Smooth muscle cell of the brain vasculature (primary cell): ENCODE data around the gene FARP1.

Experiments
- DNase-seq: peaks from one replicate; pipeline ENCODE4 v3.0.0-alpha.2; 2012; ENCODE audit warnings: low read depth, low spot score

The FARP1 gene

DNA sequence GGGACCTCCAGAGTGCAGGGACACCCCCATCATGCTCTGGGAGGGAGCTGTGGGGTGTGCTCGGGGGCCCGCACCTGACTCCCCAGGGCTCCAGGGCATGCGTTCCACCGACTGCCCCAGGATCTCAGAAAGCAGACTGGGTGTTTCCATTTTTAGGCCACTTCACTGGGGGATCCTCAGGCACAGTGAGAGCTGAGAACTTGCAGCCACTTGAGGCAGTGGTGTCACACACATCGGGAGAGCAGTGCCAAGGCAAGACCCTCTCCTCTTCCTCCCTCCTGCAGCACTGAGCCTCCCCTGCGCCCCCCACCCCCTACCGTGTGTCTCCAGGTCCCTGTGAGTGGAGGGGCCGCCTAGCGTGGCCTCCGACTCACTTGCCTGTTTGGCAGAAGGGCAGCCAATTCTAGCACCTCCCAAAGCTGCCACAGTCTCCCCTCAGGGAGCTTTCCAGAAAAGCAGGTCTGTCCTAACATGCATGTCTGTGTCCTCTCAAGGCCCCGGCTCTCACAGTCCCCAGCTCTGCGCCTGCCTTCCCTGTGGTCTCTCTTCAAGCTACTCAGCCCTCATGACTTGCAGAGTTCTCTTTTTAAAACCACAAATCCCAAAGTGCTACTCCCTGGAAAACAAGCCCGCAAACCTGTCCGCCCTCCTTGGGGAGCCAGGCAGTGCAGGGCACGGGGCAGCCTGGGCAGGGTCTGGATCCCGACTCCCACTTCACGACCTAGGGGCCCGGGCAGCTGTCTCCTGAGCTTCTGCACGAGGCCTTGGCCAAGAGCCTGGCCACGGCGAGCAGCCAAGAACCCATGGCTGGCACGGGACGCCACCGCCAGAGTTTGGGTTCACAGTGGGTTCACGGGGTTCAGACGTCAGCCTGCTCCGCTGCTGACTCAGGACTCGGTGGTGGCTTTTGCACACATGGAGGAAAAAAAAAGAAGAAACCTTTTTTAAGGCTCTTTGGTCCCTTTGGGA is 339.9 kb downstream of the FARP1 start:
- no peak for DNase-seq

- DNase-seq: no peak
These were observed 340.9 kb downstream of the FARP1 start for GRCh38 chr13:98483601-98484288.

GRCh38 chr13:98484289-98485219 is 341.7 kb downstream of the FARP1 start:
- DNase-seq: peak; percentile 86

- DNase-seq: no peak
These were observed 342.7 kb downstream of the FARP1 start for GRCh38 chr13:98485561-98485960.

GRCh38 chr13:98486412-98486811 is 343.5 kb downstream of the FARP1 start:
- DNase-seq: no peak

DNA sequence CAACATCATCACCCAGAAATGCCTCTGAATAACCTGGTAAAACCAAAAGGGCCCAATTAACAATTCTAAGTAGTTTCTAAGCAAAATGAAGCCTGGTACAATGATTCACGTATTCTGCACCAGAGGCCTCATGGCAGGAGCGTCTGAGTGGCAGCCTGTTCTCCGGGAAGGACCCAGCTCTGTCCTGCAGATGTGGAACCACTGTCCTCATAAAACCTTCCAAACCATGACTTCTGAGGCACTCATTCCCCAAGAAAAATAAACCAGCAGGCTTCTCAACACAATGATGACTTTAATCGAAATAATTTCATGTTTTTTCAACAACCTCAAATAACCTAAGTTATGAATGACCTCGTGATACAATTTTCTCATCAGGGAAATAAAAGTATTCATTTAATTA is 344.1 kb downstream of the FARP1 start:
- no peak for DNase-seq

DNA sequence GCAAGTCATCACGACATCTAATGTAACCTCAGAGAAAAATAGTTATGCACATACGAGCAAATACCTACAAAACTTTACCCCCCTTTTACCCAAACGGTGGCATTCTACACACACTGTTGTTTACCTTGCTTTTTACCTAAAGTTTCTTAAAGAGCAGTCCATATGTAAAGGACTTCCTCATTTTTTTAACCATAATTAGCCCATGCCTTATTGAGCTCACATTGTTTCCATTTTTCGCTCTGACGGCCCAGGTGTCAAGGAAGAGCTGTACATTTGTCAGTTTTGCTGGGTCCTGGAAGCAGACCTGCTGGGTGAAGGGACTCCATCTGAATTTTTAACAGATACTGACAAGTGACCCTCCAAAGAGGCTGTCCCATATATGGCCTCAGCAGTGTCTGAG is 344.6 kb downstream of the FARP1 start:
- DNase-seq: no peak

DNA sequence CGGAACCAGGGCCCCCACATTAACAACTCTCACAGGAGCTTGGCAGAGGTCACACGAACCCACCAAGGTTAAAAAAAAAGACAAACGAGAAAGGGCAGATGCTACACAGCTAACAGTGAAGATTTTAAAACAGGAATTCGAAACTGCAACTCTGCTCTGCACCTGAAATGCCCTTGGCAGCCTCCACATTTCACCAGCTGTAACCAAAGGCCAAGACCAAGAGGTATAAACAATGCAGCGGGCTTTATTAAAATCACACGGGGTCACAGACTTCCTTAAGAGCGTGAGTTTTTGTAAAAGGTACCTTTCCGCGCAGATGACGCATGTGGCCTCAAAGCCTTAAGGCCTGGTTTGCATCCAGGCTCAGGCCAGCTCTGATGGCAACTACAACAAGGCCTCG is 345.8 kb downstream of the FARP1 start:
- DNase-seq: no peak

- no peak for DNase-seq
These were observed 346.7 kb downstream of the FARP1 start for GRCh38 chr13:98489446-98490194.

- DNase-seq: no peak
These were observed 347.4 kb downstream of the FARP1 start for GRCh38 chr13:98490195-98490836.

DNA sequence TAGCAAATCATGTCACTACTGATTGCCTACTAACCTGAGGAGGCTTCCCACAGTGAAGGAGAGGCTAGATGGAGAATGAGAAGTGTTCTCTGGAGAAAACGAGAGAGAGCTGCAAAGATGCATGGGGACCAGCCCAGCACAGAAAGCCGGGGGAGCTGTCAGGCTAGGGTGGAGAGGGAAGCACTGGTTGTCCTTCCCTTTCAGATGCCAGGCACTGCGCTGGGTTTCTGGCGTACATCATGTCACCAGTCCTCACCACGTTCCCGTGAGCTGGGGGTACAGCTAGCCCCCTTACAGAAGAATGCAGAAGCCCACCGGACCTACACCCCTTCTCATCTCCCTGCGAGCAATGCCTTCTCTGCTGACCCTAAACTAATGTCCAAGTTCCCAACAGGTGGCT is 348.0 kb downstream of the FARP1 start:
- DNase-seq: no peak

GRCh38 chr13:98492335-98493041 is 349.6 kb downstream of the FARP1 start:
- DNase-seq: no peak

DNA sequence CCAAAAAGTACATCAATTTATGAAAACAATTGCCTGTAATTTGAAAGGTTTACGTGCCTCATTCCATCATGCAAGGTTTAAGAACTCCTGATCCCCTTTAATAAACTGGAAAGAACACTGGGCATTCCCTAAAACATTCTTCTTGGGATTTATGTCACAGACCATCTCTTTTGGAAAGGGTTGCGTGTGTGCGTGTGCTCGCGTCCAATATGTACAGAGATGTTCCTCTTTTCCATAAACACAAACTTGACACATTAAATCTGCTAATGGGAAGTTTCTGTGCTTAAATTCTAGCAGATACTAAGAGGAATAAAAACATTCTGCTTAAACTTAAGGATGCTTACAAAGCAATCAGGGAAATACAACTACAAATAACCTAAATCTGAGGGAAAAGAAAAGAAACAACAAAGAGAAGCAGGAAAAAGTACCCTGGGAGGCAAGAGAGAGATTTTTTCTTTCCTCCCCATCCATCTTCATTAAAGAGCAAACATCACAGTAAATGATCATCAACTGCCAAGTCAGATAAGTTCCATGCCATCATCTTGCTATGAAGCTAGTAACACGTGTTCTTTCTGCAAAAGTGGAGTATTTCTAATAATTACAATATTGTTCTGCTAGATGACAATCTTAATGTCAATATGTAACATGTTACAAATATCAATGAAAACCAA is 350.3 kb downstream of the FARP1 start:
- no peak for DNase-seq

DNA sequence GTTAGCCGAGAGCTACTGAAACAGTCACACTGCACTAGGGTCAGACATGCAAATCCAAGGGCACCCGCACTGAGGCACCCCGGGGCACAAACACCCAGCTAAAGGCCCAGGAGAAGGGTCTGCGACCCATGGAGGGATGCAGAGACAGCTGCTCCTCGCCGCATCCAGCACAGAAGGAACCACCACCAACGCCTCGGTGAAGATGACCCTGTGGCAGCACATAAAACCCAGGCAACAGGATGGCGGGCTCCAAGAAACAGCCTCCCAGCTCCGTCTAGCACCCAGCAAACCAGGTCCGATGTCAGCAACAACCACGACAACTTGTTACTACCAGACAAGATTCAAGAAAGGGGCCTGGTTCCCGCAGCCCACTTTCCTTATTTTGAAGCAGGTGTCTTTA is 351.9 kb downstream of the FARP1 start:
- no peak for DNase-seq

DNA sequence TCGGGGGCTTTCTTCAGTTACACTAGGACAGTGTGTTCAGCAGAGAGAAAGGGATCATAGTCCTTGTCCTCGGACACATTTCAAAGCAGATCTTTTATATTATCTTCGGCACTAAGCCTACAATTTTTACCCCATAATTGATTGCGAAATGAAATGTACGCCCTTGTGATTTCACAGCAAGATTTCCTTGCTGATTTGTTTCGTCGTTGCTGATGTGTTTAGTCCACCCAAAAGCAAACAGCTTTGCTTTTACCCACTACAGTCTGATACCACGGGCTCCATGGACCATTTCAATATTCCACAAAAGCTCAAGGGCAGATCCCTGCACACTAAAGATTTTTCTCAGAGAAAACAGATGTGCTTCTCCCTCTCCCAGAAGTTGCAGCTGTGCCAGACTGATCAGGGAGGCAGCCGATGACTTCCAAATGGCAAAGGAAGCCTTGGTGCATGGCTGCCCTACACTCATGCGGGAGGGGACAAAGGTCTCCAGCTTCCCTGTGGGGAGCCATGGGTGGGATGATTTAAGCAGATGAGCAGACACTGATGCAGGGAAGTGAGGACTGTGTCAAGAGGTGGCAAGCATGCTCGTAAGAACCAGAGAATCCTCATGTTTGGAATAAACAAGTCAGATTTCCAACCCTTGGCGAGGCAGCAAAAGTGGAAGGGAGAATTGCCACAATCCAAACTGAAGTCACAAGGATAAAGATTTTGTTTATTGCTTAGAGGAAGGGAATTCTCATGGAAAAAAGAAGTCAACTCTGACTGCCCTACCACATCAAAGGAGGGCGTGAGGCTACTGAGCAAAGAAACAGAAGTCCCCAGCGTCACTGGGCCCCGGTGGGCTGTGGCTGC is 353.0 kb downstream of the FARP1 start:
- DNase-seq: no peak

DNA sequence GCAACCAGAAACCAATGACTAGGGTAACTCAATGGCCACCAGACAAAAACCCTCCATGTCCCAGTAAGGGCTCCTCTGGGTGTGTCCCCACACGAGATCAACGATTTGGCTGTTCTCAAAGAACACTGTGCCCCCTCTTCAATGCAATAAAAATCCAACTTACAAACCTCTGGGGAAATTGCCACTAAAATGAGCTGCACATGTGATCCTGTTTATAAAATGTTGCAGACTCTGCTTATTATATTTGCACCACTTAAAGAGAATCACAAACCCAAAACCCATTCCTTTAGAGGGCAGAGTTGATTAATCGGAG is 353.5 kb downstream of the FARP1 start:
- DNase-seq: no peak

DNA sequence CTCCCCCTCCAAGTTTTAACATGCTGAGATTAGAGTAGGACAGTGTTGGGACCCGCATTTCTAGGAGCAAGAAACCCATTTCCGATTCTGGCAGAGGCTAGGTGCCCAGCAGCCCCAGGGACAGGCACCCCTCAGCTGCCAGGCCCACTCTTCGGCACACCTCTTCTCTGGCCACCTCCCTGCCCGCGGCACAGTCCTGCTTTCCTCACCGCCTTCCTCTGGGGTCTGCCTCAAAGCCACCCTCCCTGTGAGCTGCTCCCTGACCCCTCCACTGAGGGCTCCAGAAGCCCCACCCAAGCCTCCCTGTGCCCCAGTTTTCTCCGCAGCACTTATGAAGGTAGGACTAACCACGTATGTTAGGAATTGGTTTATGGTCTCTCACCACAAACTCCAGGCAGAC is 354.1 kb downstream of the FARP1 start:
- DNase-seq: no peak

DNA sequence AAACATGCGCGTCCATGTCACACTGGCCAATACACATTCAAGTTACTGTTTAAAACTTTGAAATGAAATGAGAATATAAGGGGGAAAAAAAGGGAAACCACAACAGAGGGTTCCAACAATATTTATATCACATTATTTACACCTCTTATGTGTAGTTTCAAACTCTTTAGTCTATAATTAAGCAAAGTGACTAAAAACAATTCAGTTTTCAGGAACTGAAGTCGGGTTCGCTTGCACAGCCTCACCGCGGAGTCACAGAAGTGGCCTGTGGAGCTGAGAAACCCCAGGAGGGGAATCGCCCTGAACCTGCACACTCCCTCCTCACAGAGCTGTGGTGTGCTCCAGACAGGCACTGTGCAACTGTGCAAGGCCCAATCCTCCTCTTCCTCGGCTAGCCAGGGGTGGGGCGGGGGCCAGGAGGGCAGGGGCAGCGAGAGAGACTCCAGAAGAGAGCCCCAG is 358.1 kb downstream of the FARP1 start:
- no peak for DNase-seq
